HL-60 (cell line): ENCODE data around the gene ADAMTS12.

Experiments
- CTCF ChIP-seq: IDR thresholded peaks from one replicate; pipeline ENCODE4 v1.5.1; 2011; ENCODE audit warnings: low read length, control low read depth, inconsistent platforms; ENCODE audit not compliant: insufficient read depth
- GABPA ChIP-seq: IDR thresholded peaks from 2 replicates; pipeline ENCODE4 v1.6.1; 2012; ENCODE audit warnings: low read depth
- POLR2AphosphoS5 ChIP-seq: IDR thresholded peaks from 2 replicates; pipeline ENCODE4 v1.6.1; 2012; ENCODE audit warnings: low read depth
- REST ChIP-seq: IDR thresholded peaks from 2 replicates; pipeline ENCODE4 v1.6.1; 2012; ENCODE audit warnings: low read depth; ENCODE audit not compliant: insufficient replicate concordance
- SPI1 ChIP-seq: IDR thresholded peaks from 2 replicates; pipeline ENCODE4 v1.6.1; 2012; ENCODE audit warnings: low read depth, mild to moderate bottlenecking, borderline replicate concordance

- no peak for TF ChIP-seq CTCF
- TF ChIP-seq POLR2AphosphoS5: no peak
- TF ChIP-seq REST: no peak
- TF ChIP-seq GABPA: no peak
- no peak for TF ChIP-seq SPI1
These were observed 83.1 kb downstream of the ADAMTS12 start for GRCh38 chr5:33808699-33809098.
